GM12878 (cell line): ENCODE results near the gene AHNAK. TPM values are rescaled to one million over a fixed set of nuclear protein-coding genes. Genes with fewer than 3 reads are reported as not detected.

Experiments
- ATAC-seq: fragments of 200-7000 bp; cut with Tn5 transposase; 3 replicates; pipeline ENCODE4 v1.9.1; 2020; ENCODE audit warnings: mild to moderate bottlenecking, moderate library complexity
- BruUV-seq: library from RNA; stranded (reverse); fragments of 400-500 nt; replicated peaks from 2 replicates; lab custom pipeline; 2021; lab: Mats Ljungman, UMichigan
- CTCF ChIA-PET: fragments of 300-600 bp; sonication (Branson Sonifier 250); formaldehyde crosslinking; extraction: SDS; loops from one replicate; lab custom pipeline; 2021; ENCODE audit warnings: inconsistent platforms; lab: Yijun Ruan, JAX
- POLR2A ChIA-PET: fragments of 350-600 bp; formaldehyde crosslinking; extraction: SDS; loops from one replicate; lab custom pipeline; 2021; ENCODE audit warnings: inconsistent platforms; lab: Charles Lee
- RAD21 ChIA-PET: fragments of 300-600 bp; sonication (Branson Sonifier 250); formaldehyde crosslinking; loops from one replicate; lab custom pipeline; 2023; ENCODE audit warnings: antibody characterized with exemption; ENCODE audit not compliant: unreplicated experiment; lab: Charles Lee
- SMC1A ChIA-PET: fragments of 300-600 bp; sonication (Branson Sonifier 250); formaldehyde crosslinking; loops from one replicate; lab custom pipeline; 2023; ENCODE audit not compliant: unreplicated experiment, uncharacterized antibody; lab: Charles Lee
- DNase-seq: peaks from one replicate; pipeline ENCODE4 v3.0.0-alpha.2; 2011; ENCODE audit warnings: low read depth, low spot score
- FAIRE-seq: peaks from 3 replicates; lab custom pipeline; 2011; peaks lifted over from hg19 to GRCh38; lab: Jason Lieb, UNC
- H2AFZ ChIP-seq: 2 replicates; pipeline ENCODE4 v1.6.0; 2011; ENCODE audit warnings: low read depth, low read length, control low read depth; ENCODE audit not compliant: control insufficient read depth
- H3K27ac ChIP-seq: 2 replicates; pipeline ENCODE4 v1.5.1; 2011; ENCODE audit warnings: control low read depth; ENCODE audit not compliant: control insufficient read depth, insufficient read depth
- H3K27me3 ChIP-seq, 2 experiments: replicated peaks in 1 of 2; 2 replicates each; pipeline versions ENCODE4 v1.6.0 to v1.6.1; 2011; ENCODE audit warnings: low read length in 1 of 2; ENCODE audit not compliant: control insufficient read depth in 2 of 2, insufficient read depth in 2 of 2
- H3K36me3 ChIP-seq, 2 experiments: 2 replicates each; pipeline ENCODE4 v1.5.1; 2011; ENCODE audit warnings: low read length in 1 of 2; ENCODE audit not compliant: control insufficient read depth in 2 of 2, insufficient read depth in 2 of 2
- H3K4me1 ChIP-seq: 2 replicates; pipeline ENCODE4 v1.6.1; 2011; ENCODE audit warnings: mild to moderate bottlenecking, low read length, moderate library complexity, mixed read lengths; ENCODE audit not compliant: control insufficient read depth, insufficient read depth
- H3K4me2 ChIP-seq: 2 replicates; pipeline ENCODE4 v1.6.0; 2011; ENCODE audit warnings: control low read depth; ENCODE audit not compliant: control insufficient read depth, insufficient read depth
- H3K4me3 ChIP-seq: fragments of 200-600 bp; sonication (generic); 2 replicates; pipeline ENCODE4 v1.5.1; 2016
- H3K79me2 ChIP-seq: 2 replicates; pipeline ENCODE4 v1.6.0; 2011; ENCODE audit warnings: low read length; ENCODE audit not compliant: control insufficient read depth, insufficient read depth
- H3K9ac ChIP-seq: 2 replicates; pipeline ENCODE4 v1.8.0; 2011; ENCODE audit warnings: low read length, control low read depth, mixed read lengths; ENCODE audit not compliant: control insufficient read depth, insufficient read depth
- H3K9me3 ChIP-seq: replicated peaks from 3 replicates; pipeline ENCODE4 v1.5.1; 2011; ENCODE audit warnings: mild to moderate bottlenecking, low read length; ENCODE audit not compliant: control insufficient read depth, insufficient read depth
- H4K20me1 ChIP-seq: 2 replicates; pipeline ENCODE4 v1.6.0; 2011; ENCODE audit not compliant: control insufficient read depth, insufficient read depth
- EED ChIP-seq: sonication (generic); IDR thresholded peaks from 2 replicates; pipeline ENCODE4 v1.6.1; 2016; ENCODE audit warnings: antibody characterized with exemption, low read depth
- FOXM1 ChIP-seq: IDR thresholded peaks from 2 replicates; pipeline ENCODE4 v1.6.1; 2012; ENCODE audit warnings: low read depth, mild to moderate bottlenecking, inconsistent platforms, low read length, moderate library complexity
- GABPA ChIP-seq: IDR thresholded peaks from 2 replicates; pipeline ENCODE4 v1.6.1; 2014; ENCODE audit warnings: antibody characterized with exemption, low read depth, mild to moderate bottlenecking, inconsistent platforms
- JUND ChIP-seq: IDR thresholded peaks from 2 replicates; pipeline ENCODE4 v1.6.1; 2012; ENCODE audit warnings: low read depth, mild to moderate bottlenecking, low read length, improper control_type of control experiment, moderate library complexity
- LARP7 ChIP-seq: fragments of 450-650 bp; IDR thresholded peaks from 2 replicates; pipeline ENCODE4 v1.6.1; 2017; ENCODE audit warnings: mild to moderate bottlenecking
- NFIC ChIP-seq: IDR thresholded peaks from 2 replicates; pipeline ENCODE4 v1.6.1; 2012; ENCODE audit warnings: low read depth, mild to moderate bottlenecking, inconsistent platforms, low read length, moderate library complexity
- NRF1 ChIP-seq: conservative IDR thresholded peaks from 2 replicates; pipeline ENCODE4 v1.6.1; 2011; ENCODE audit warnings: mild to moderate bottlenecking, low read depth, low read length, improper control_type of control experiment
- TCF7 ChIP-seq: IDR thresholded peaks from 2 replicates; pipeline ENCODE4 v1.6.1; 2014; ENCODE audit warnings: antibody characterized with exemption, borderline replicate concordance
- ZNF592 ChIP-seq: fragments of 450-650 bp; IDR thresholded peaks from 2 replicates; pipeline ENCODE4 v1.6.1; 2017; ENCODE audit warnings: mild to moderate bottlenecking, moderate library complexity
- ZNF622 ChIP-seq: fragments of 450-650 bp; IDR thresholded peaks from 2 replicates; pipeline ENCODE4 v1.6.1; 2017; ENCODE audit warnings: mild to moderate bottlenecking, inconsistent platforms
- WGBS: methylation state at CpG from one replicate; pipeline ENCODE4 v1.1.6; 2016; ENCODE audit warnings: low lambda C conversion rate; ENCODE audit not compliant: insufficient replicate concordance, insufficient coverage; ENCODE audit errors: missing lambda C conversion rate; 5-methylcytosine and 5-hydroxymethylcytosine counted together
- in situ Hi-C: fragments of 300-500 bp; cut with MboI; formaldehyde crosslinking; loops from 9 replicates; pipeline ENCODE4 v1.14.3; 2018; ENCODE audit warnings: mixed read lengths
- intact Hi-C: fragments of 100-400 bp; cut with micrococcal nuclease; formaldehyde crosslinking; loops from one replicate; pipeline ENCODE4 v1.14.2; 2022; ENCODE audit not compliant: unreplicated experiment
- polyA plus RNA-seq, 11 experiments: library from polyadenylated mRNA; depleted of rRNA in 4 of 11; unstranded in 6 of 11; stranded (reverse) in 5 of 11; fragments of >200 nt; fragmentation: Nextera tagmentation in 4 of 11; fragmentation: Illumina TruSeq in 1 of 11; extraction: Ambion mirVana in 4 of 11; extraction: Trizol in 1 of 11; gene quantifications; 1 replicate in 1 of 11; 2 replicates in 10 of 11; pipeline versions ENCODE4 v1.2.1 to v1.2.3, GENCODE V29; 2011 to 2016; ENCODE audit warnings: inconsistent platforms in 2 of 11, missing spikeins in 2 of 11, low read depth in 1 of 11
- total RNA-seq, 4 experiments: library from RNA; depleted of rRNA in 3 of 4; stranded (reverse); fragments of >200 nt in 3 of 4; fragmentation: Illumina TruSeq in 1 of 4; extraction: Trizol in 1 of 4; gene quantifications; 2 replicates each; pipeline versions ENCODE4 v1.2.1 to v1.2.3, GENCODE V29; 2013 to 2021

AHNAK gene
- total and polyA plus RNA-seq, 10 of the 15 experiments (the other 5 are each of a cell fraction or from before 2014, with no cell fraction given): 0.76 to 90.3 (median 19.4) TPM

- no peak for TF ChIP-seq ZNF592
- TF ChIP-seq EED: no peak
- TF ChIP-seq LARP7: no peak
- no peak for TF ChIP-seq NFIC
- no peak for TF ChIP-seq FOXM1
- TF ChIP-seq NRF1: no peak
- no peak for TF ChIP-seq JUND
- TF ChIP-seq TCF7: no peak
- no peak for TF ChIP-seq GABPA
- no peak for TF ChIP-seq ZNF622
- ChIA-PET RAD21 (interaction anchor here (0.6 kb wide), 1 partner anchor 82 kb away, joined by 3 read pairs; no protein-coding TSS in a partner anchor), POLR2A (no interaction called here), CTCF (no interaction called here), SMC1A (no interaction called here)
- Histone ChIP-seq H3K9me3 (no peaks in the 10 kb centered on the region), H3K27me3 (no peaks in the 10 kb centered on the region), H3K27ac (no peak overlapping the region), H2AFZ (no peak overlapping the region), H3K79me2 (peaks cover 29% of the 10 kb centered on the region), H3K4me3 (no peak overlapping the region), H3K4me2 (no peak overlapping the region), H3K4me1 (peaks cover 27% of the 10 kb centered on the region), H3K9ac (no peak overlapping the region), H4K20me1 (no peaks in the 10 kb centered on the region; the same call in 1 of the 2 replicates), H3K36me3 (peaks cover 6 to 20% of the 10 kb centered on the region in 2 experiments; a peak in 3 of 4 replicates)
- BruUV-seq: no TSS peak
- DNase-seq (no peak), FAIRE-seq (no peak), ATAC-seq (no peak)
- in situ Hi-C loops (no loop called here), intact Hi-C loops (no loop called here)
- WGBS: 73% methylated on average over 9 of the region's 12 CpGs
Observed at GRCh38 chr11:62535802-62536201, 10.8 kb downstream of the AHNAK start.
